Karpas-422 (cell line): ENCODE results near the gene MAN2A2. TPM values are rescaled to one million over a fixed set of nuclear protein-coding genes. Genes with fewer than 3 reads are reported as not detected.

Experiments used
- DNase-seq: peaks from one replicate; pipeline ENCODE4 v3.0.0-alpha.2; 2015
- H2AFZ ChIP-seq: fragments of 200-600 bp; sonication (generic); 2 replicates; pipeline ENCODE4 v1.6.1; 2014; ENCODE audit warnings: antibody characterized with exemption, low read length, mixed read lengths
- H3K27ac ChIP-seq: fragments of 200-600 bp; sonication (generic); 2 replicates; pipeline ENCODE4 v1.5.1; 2014; ENCODE audit warnings: mild to moderate bottlenecking, low read length, moderate library complexity
- H3K27me3 ChIP-seq: fragments of 200-600 bp; sonication (generic); 2 replicates; pipeline ENCODE4 v1.6.1; 2014; ENCODE audit warnings: low read length, mixed read lengths
- H3K36me3 ChIP-seq: fragments of 200-600 bp; sonication (generic); 2 replicates; pipeline ENCODE4 v1.6.1; 2014; ENCODE audit warnings: low read length, mixed read lengths; ENCODE audit not compliant: insufficient read depth
- H3K4me1 ChIP-seq: fragments of 200-600 bp; sonication (generic); 2 replicates; pipeline ENCODE4 v1.6.1; 2014; ENCODE audit warnings: mild to moderate bottlenecking, low read length, mixed read lengths
- H3K4me2 ChIP-seq: fragments of 200-600 bp; sonication (generic); 2 replicates; pipeline ENCODE4 v1.6.1; 2014; ENCODE audit warnings: low read length, low read depth, mild to moderate bottlenecking; ENCODE audit not compliant: poor library complexity, severe bottlenecking
- H3K4me3 ChIP-seq: fragments of 200-600 bp; sonication (generic); 2 replicates; pipeline ENCODE4 v1.5.1; 2014; ENCODE audit warnings: mild to moderate bottlenecking, antibody characterized with exemption, low read length, mixed read lengths
- H3K79me2 ChIP-seq: fragments of 200-600 bp; sonication (generic); 2 replicates; pipeline ENCODE4 v1.6.1; 2014; ENCODE audit warnings: mild to moderate bottlenecking, low read length, mixed read lengths
- H3K9ac ChIP-seq: fragments of 200-600 bp; sonication (generic); 2 replicates; pipeline ENCODE4 v1.6.0; 2014; ENCODE audit warnings: low read length
- H3K9me2 ChIP-seq: fragments of 200-600 bp; sonication (generic), shearing (Covaris generic); replicated peaks from 2 replicates; pipeline ENCODE4 v1.6.0; 2014; ENCODE audit warnings: mild to moderate bottlenecking, low read length, moderate library complexity; ENCODE audit not compliant: insufficient read depth
- H3K9me3 ChIP-seq: fragments of 300-700, 200-600 bp; sonication (generic); 2 replicates; pipeline ENCODE4 v1.6.1; 2014; ENCODE audit warnings: low read length, mixed read lengths
- H4K20me1 ChIP-seq: fragments of 200-600 bp; sonication (generic); 2 replicates; pipeline ENCODE4 v1.6.1; 2014; ENCODE audit warnings: mild to moderate bottlenecking, antibody characterized with exemption, low read length, low read depth; ENCODE audit not compliant: insufficient read depth
- total RNA-seq: library from RNA; depleted of rRNA; stranded (reverse); fragments of >200 nt; shearing (Covaris generic); gene quantifications from 2 replicates; pipeline ENCODE4 v1.2.3, GENCODE V29; 2014; ENCODE audit warnings: low replicate concordance

MAN2A2 gene
- total RNA-seq, 1 experiment from 2014 or later, result 60.8 TPM

DNA sequence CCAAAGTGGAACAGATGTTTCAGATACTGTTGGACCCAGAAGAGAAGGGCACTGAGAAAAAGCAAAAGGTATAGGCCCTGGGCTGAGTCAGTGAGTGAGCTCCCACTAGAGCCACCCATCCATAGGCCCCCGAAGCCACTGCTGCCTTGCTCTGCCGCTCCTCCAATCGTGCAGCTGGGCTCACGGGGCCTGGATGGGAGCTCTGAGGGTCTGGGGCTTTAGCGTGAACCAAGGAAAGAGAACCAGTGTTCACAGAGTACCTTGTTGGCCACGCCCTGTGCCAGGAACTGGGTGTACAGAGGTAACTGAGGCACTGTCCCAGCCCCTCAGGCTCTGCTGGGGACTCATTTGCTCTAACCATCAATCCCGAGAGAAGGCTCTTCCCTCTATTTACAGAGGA is 36.7 kb downstream of the MAN2A2 start:
- Histone ChIP-seq H3K4me3 (no peak overlapping the region), H3K9ac (no peak overlapping the region), H3K4me1 (peaks cover 17% of the 10 kb centered on the region), H3K9me3 (no peaks in the 10 kb centered on the region), H3K4me2 (no peak overlapping the region), H3K27ac (no peak overlapping the region), H3K9me2 (no peaks in the 10 kb centered on the region), H2AFZ (no peak overlapping the region), H4K20me1 (no peaks in the 10 kb centered on the region), H3K27me3 (no peaks in the 10 kb centered on the region), H3K36me3 (peaks cover 17% of the 10 kb centered on the region), H3K79me2 (peaks cover 20% of the 10 kb centered on the region)
- DNase-seq, result no peak

DNA sequence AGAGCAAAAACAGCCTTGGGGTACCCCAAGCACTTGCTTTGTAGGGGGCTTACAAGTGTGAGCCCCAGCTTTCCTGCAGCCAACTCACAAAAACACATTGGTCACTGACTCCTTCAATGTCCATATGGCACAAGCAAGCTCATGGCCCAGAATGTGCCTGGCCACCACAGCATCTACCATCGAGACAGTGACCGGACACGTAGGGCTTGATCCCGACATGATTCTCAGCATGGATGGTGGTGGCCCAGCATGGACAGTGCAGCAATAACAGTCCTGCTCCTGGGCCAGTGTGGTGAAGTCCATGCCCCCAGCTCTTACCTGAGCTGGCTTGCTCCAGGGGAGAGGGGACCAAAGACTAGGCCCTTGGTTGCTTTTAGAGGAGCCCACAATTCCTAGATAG is 37.9 kb downstream of the MAN2A2 start:
- H3K4me2 ChIP-seq, result no peak overlapping the region
- H3K27me3 ChIP-seq, result no peaks in the 10 kb centered on the region
- no peak overlapping the region for H3K27ac ChIP-seq
- peaks cover 22% of the 10 kb centered on the region for H3K36me3 ChIP-seq
- H3K9ac ChIP-seq, result no peak overlapping the region
- H4K20me1 ChIP-seq, result no peaks in the 10 kb centered on the region
- DNase-seq, result no peak
- no peaks in the 10 kb centered on the region for H3K9me3 ChIP-seq
- H3K79me2 ChIP-seq, result peaks cover 11% of the 10 kb centered on the region
- H3K4me1 ChIP-seq, result peaks cover 10% of the 10 kb centered on the region
- H2AFZ ChIP-seq, result no peak overlapping the region
- no peaks in the 10 kb centered on the region for H3K9me2 ChIP-seq
- H3K4me3 ChIP-seq, result no peak overlapping the region

DNA sequence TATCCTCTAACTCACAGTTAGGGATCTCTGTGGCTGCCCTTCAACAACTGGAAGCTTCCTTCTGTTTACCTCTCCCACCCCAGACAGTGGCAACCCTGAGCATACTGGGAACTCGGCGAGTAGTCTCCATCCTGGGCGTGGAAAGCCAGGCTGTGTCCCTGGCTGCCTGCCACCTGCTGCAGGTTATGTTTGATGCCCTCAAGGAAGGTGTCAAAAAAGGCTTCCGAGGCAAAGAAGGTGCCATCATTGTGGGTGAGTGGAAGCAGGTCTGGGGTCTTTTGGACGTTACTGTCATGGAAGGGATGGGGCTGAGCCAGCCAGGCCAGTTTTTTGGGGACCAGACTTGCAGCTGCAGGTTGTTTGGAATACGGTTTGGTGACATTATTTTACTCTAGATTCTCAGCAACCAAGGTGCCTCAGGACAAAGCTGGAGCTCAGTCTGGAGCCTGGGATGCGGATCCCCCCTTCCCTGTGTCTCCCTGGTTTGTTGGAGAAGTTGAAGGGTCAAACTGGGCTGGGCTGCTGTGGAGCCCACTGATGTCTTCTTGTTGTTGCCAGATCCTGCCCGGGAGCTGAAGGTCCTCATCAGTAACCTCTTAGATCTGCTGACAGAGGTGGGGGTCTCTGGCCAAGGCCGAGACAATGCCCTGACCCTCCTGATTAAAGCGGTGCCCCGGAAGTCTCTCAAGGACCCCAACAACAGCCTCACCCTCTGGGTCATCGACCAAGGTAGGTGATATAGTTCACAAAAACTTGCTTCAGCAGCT is 39.4 kb downstream of the MAN2A2 start:
- no peak overlapping the region for H2AFZ ChIP-seq
- H3K4me2 ChIP-seq, result no peak overlapping the region
- no peak for DNase-seq
- H4K20me1 ChIP-seq, result no peaks in the 10 kb centered on the region
- no peak overlapping the region for H3K27ac ChIP-seq
- H3K9me3 ChIP-seq, result no peaks in the 10 kb centered on the region
- no peak overlapping the region for H3K9ac ChIP-seq
- no peaks in the 10 kb centered on the region for H3K9me2 ChIP-seq
- H3K4me1 ChIP-seq, result no peaks in the 10 kb centered on the region
- no peak overlapping the region for H3K4me3 ChIP-seq
- no peaks in the 10 kb centered on the region for H3K79me2 ChIP-seq
- peaks cover 22% of the 10 kb centered on the region for H3K36me3 ChIP-seq
- H3K27me3 ChIP-seq, result no peaks in the 10 kb centered on the region

DNA sequence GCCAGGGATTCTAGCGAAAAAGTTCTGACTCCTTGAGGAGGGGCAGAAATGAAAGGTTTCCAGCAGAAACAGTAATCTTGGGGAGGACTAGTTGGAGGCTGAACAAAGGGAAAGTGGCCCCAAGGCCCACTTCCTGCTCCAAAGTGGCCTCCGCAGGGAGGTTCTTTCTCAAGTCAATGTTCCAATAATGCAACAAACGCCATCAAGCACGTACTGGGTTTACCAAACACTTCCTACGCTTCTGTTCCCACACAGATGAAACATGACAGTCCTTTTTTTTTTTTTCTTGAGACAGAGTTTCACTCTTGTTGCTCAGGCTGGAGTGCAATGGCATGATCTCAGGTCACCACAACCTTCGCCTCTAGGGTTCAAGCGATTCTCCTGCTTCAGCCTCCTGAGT is 42.0 kb downstream of the MAN2A2 start:
- Histone ChIP-seq H3K9me2 (no peaks in the 10 kb centered on the region), H2AFZ (no peak overlapping the region), H3K4me1 (no peaks in the 10 kb centered on the region), H3K9me3 (no peaks in the 10 kb centered on the region), H3K36me3 (peaks cover 14% of the 10 kb centered on the region), H3K4me2 (no peak overlapping the region), H3K9ac (no peak overlapping the region), H4K20me1 (no peaks in the 10 kb centered on the region), H3K79me2 (no peaks in the 10 kb centered on the region), H3K27me3 (no peaks in the 10 kb centered on the region), H3K4me3 (no peak overlapping the region), H3K27ac (no peak overlapping the region)
- no peak for DNase-seq

DNA sequence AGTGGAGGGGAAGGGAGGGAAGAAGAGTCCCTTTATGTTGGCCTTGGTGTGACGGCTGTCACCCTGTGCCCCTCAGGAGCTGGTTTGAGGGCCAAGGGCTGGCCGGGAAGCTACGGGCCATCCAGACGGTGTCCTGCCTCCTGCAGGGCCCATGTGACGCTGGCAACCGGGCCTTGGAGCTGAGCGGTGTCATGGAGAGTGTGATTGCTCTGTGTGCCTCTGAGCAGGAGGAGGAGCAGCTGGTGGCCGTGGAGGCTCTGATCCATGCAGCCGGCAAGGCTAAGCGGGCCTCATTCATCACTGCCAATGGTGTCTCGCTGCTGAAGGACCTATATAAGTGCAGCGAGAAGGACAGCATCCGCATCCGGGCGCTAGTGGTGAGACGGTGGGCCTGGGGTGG is 43.4 kb downstream of the MAN2A2 start:
- Histone ChIP-seq H3K36me3 (peaks cover 10% of the 10 kb centered on the region; the same call in 1 of the 2 replicates), H2AFZ (no peak overlapping the region), H3K27me3 (no peaks in the 10 kb centered on the region), H3K9ac (no peak overlapping the region), H3K79me2 (no peaks in the 10 kb centered on the region), H3K4me1 (no peaks in the 10 kb centered on the region), H3K4me3 (no peak overlapping the region), H3K9me2 (no peaks in the 10 kb centered on the region), H3K4me2 (no peak overlapping the region), H4K20me1 (no peaks in the 10 kb centered on the region), H3K9me3 (no peaks in the 10 kb centered on the region), H3K27ac (no peak overlapping the region)
- DNase-seq, result no peak

DNA sequence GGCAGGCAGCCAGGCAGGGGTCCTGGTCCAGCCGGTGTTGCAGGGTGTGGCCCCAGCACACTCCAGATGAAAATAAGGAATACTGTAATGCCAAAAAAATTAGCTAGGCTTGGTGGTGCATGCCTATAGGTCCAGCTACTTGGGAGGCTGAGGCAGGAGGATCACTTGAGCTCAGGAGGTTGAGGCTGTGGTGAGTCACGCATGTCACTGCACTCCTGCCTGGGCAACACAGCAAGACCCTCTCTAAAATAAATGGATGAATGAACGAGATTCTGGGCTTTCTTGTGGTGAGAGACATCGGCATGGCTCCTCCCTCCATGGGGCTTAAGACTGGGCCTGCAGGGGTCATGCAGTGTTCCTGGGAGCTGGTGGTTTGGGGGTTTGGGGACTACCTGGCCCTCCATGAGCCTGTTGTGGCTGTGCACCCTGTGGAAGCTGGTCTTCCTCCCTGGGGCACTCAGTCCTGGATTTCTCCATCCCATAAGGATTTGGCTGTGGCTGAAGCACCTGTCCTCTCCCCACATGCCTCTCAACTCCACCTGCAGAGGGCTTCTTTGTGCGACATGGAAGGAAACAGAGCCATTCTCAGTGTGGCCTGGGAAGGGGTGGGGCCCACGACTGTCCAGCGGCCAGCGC is 44.0 kb downstream of the MAN2A2 start:
- H3K9me2 ChIP-seq, result no peaks in the 10 kb centered on the region
- no peak overlapping the region for H3K27ac ChIP-seq
- H4K20me1 ChIP-seq, result no peaks in the 10 kb centered on the region
- H3K27me3 ChIP-seq, result no peaks in the 10 kb centered on the region
- no peak for DNase-seq
- H3K9me3 ChIP-seq, result no peaks in the 10 kb centered on the region
- H2AFZ ChIP-seq, result no peak overlapping the region
- H3K9ac ChIP-seq, result no peak overlapping the region
- H3K79me2 ChIP-seq, result no peaks in the 10 kb centered on the region
- H3K4me2 ChIP-seq, result no peak overlapping the region
- peaks cover 10% of the 10 kb centered on the region; the same call in 1 of the 2 replicates for H3K36me3 ChIP-seq
- H3K4me1 ChIP-seq, result no peaks in the 10 kb centered on the region
- no peak overlapping the region for H3K4me3 ChIP-seq

DNA sequence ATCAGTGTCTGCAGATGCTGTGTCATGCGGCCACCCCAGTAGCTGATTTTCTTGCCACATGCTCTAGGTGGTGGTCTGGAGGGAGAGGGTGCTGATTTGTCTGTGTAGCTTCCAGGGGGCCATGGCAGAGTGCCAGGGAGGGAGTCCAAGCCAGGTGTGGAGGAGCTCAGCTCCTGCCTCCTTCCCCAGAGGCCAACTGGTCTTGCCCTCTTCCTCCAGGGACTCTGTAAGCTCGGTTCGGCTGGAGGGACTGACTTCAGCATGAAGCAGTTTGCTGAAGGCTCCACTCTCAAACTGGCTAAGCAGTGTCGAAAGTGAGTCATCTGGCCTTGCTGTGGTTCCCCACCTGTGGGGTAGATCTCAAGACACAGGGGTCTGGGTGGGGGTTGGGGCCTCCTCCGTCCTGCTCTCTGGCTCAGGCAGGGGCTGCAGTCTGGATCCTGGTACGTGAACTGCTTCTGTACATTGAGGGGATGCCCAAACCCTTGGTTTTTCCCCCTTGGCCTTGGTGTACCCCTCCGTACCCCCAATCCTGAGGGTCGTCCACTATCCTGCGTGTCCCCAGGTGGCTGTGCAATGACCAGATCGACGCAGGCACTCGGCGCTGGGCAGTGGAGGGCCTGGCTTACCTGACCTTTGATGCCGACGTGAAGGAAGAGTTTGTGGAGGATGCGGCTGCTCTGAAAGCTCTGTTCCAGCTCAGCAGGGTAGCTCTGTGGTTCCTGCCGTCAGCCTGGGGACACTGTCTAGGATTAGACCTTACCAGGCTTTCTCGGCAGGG is 44.7 kb downstream of the MAN2A2 start:
- no peak overlapping the region for H2AFZ ChIP-seq
- H3K4me3 ChIP-seq, result no peak overlapping the region
- no peaks in the 10 kb centered on the region for H3K9me2 ChIP-seq
- H3K79me2 ChIP-seq, result no peaks in the 10 kb centered on the region
- H3K9me3 ChIP-seq, result no peaks in the 10 kb centered on the region
- H3K9ac ChIP-seq, result no peak overlapping the region
- H3K36me3 ChIP-seq, result peaks cover 10% of the 10 kb centered on the region; the same call in 1 of the 2 replicates
- no peaks in the 10 kb centered on the region for H3K27me3 ChIP-seq
- no peak for DNase-seq
- H3K4me2 ChIP-seq, result no peak overlapping the region
- no peaks in the 10 kb centered on the region for H3K4me1 ChIP-seq
- H4K20me1 ChIP-seq, result no peaks in the 10 kb centered on the region
- H3K27ac ChIP-seq, result no peak overlapping the region

DNA sequence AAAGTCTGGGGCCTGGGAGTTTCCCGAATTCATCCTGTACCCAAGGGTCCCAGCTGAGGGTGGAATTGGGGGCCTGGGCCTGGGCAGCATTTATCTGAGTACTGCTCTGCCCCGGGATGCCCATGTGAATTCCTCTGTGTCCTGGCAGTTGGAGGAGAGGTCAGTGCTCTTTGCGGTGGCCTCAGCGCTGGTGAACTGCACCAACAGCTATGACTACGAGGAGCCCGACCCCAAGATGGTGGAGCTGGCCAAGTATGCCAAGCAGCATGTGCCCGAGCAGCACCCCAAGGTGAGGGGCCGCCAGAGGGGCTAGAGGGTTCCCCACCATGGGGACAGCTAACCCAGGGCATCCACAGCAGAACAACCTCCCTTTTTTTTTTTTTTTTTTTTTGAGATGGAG is 45.4 kb downstream of the MAN2A2 start:
- Histone ChIP-seq H3K27ac (no peak overlapping the region), H4K20me1 (no peaks in the 10 kb centered on the region), H3K9me3 (no peaks in the 10 kb centered on the region), H3K9ac (no peak overlapping the region), H3K4me2 (no peak overlapping the region), H3K79me2 (no peaks in the 10 kb centered on the region), H3K9me2 (no peaks in the 10 kb centered on the region), H3K27me3 (no peaks in the 10 kb centered on the region), H3K36me3 (peaks cover 10% of the 10 kb centered on the region; the same call in 1 of the 2 replicates), H2AFZ (no peak overlapping the region), H3K4me3 (no peak overlapping the region), H3K4me1 (no peaks in the 10 kb centered on the region)
- DNase-seq, result no peak
